Measurements from ENCODE around the gene SPANXN5.
"Not testable (repeated sequence)": the region's sequence is repeated elsewhere in the genome, so short reads cannot be mapped to it uniquely, and the experiment has no call there.

The SPANXN5 gene

GRCh38 chrX:52797327-52797726, at the start of gene SPANXN5:
Gene SPANXN5, minus strand, starts transcription at chrX:52797427. Its CDS starts 79 bp downstream, at chrX:52797348.
- DNase-seq = not testable (repeated sequence)

GRCh38 chrX:52843619-52844018, 46.4 kb upstream of the SPANXN5 start:
- not testable (repeated sequence) for DNase-seq

- DNase-seq = no peak
These were observed 41.9 kb upstream of the SPANXN5 start for GRCh38 chrX:52839137-52839536.

GRCh38 chrX:52830551-52830950, 33.3 kb upstream of the SPANXN5 start:
- no peak for DNase-seq

GRCh38 chrX:52824608-52825007, 27.4 kb upstream of the SPANXN5 start:
- no peak for DNase-seq

GRCh38 chrX:52821079-52821760, 24.0 kb upstream of the SPANXN5 start:
- DNase-seq = no peak

GRCh38 chrX:52819788-52820187, 22.6 kb upstream of the SPANXN5 start:
- no peak for DNase-seq

GRCh38 chrX:52811065-52811625, 13.9 kb upstream of the SPANXN5 start, which contains the start of gene XAGE5:
Gene XAGE5, plus strand, starts transcription at chrX:52811287. Its CDS starts 1,280 bp downstream, at chrX:52812567.
- DNase-seq = no peak

- DNase-seq = not testable (repeated sequence)
These were observed 7.6 kb upstream of the SPANXN5 start for GRCh38 chrX:52804876-52805275.

GRCh38 chrX:52773504-52773903, 23.7 kb downstream of the SPANXN5 start:
- not testable (repeated sequence) for DNase-seq

GRCh38 chrX:52765983-52766382, 31.2 kb downstream of the SPANXN5 start:
- DNase-seq = not testable (repeated sequence)

- not testable (repeated sequence) for DNase-seq
These were observed 46.3 kb downstream of the SPANXN5 start, which contains the start of gene SSX2B for GRCh38 chrX:52750952-52751351. Gene SSX2B, plus strand, starts transcription at chrX:52751252. Its CDS starts 1,429 bp downstream, at chrX:52752681.
